GM18951 (cell line): Measurements from ENCODE around the gene SMOC2.

ENCODE experiments used
- POLR2A ChIP-seq: IDR thresholded peaks from 4 replicates; pipeline ENCODE4 v1.6.1; 2011; ENCODE audit warnings: mild to moderate bottlenecking; ENCODE audit not compliant: insufficient read length, insufficient read depth; ENCODE audit errors: extremely low read depth
- in situ Hi-C: fragments of 300-500 bp; cut with MboI; formaldehyde crosslinking; loops from one replicate; pipeline ENCODE4 v1.12.0; 2022; ENCODE audit warnings: low sequenced_read_pairs, mixed read lengths, inconsistent platforms; ENCODE audit not compliant: unreplicated experiment

SMOC2 gene

GRCh38 chr6:168716581-168716980 is 275.6 kb downstream of the SMOC2 start:
- in situ Hi-C loops, result no loop called here
- no peak for TF ChIP-seq POLR2A

GRCh38 chr6:168717491-168717890 is 276.5 kb downstream of the SMOC2 start:
- TF ChIP-seq POLR2A, result no peak
- in situ Hi-C loops, result no loop called here
